MM.1S (cell line): ENCODE measurements around the gene MSL1.

Experiments
- DNase-seq: peaks from one replicate; pipeline ENCODE4 v3.0.0-alpha.2; 2015
- H2AFZ ChIP-seq: fragments of 300-600 bp; sonication (generic); 2 replicates; pipeline ENCODE4 v1.6.0; 2016; ENCODE audit warnings: antibody characterized with exemption, low read length
- H3F3A ChIP-seq: fragments of 300-600 bp; sonication (generic); 2 replicates; pipeline ENCODE4 v1.6.1; 2016; ENCODE audit warnings: mild to moderate bottlenecking, antibody characterized with exemption, low read length, moderate library complexity, mixed read lengths; ENCODE audit not compliant: insufficient read depth
- H3K27ac ChIP-seq: fragments of 300-600 bp; sonication (generic); 2 replicates; pipeline ENCODE4 v1.5.1; 2016; ENCODE audit warnings: mild to moderate bottlenecking, low read length
- H3K27me3 ChIP-seq: fragments of 300-600 bp; sonication (generic); replicated peaks from 2 replicates; pipeline ENCODE4 v1.6.0; 2016; ENCODE audit warnings: low read length; ENCODE audit not compliant: insufficient read depth
- H3K36me3 ChIP-seq: fragments of 300-600 bp; sonication (generic); replicated peaks from 2 replicates; pipeline ENCODE4 v1.6.1; 2016; ENCODE audit warnings: mild to moderate bottlenecking, low read length, mixed read lengths; ENCODE audit not compliant: insufficient read depth
- H3K4me1 ChIP-seq: fragments of 300-600 bp; sonication (generic); 2 replicates; pipeline ENCODE4 v1.6.1; 2016; ENCODE audit warnings: low read length, mixed read lengths
- H3K4me2 ChIP-seq: fragments of 300-600 bp; sonication (generic); 2 replicates; pipeline ENCODE4 v1.6.0; 2016; ENCODE audit warnings: low read depth, low read length
- H3K4me3 ChIP-seq: fragments of 300-600 bp; sonication (generic); 2 replicates; pipeline ENCODE4 v1.5.1; 2016; ENCODE audit warnings: low read length, mixed read lengths
- H3K79me2 ChIP-seq: fragments of 300-600 bp; sonication (generic); 2 replicates; pipeline ENCODE4 v1.6.1; 2016; ENCODE audit warnings: mixed run types, low read length, mixed read lengths
- H3K9ac ChIP-seq: fragments of 300-600 bp; sonication (generic); 2 replicates; pipeline ENCODE4 v1.6.1; 2016; ENCODE audit warnings: low read length, mixed read lengths
- H3K9me2 ChIP-seq: fragments of 300-600 bp; sonication (generic); replicated peaks from 2 replicates; pipeline ENCODE4 v1.6.1; 2016; ENCODE audit warnings: mild to moderate bottlenecking, low read length, mixed read lengths; ENCODE audit not compliant: insufficient read depth
- H3K9me3 ChIP-seq: fragments of 300-600 bp; sonication (generic); replicated peaks from 2 replicates; pipeline ENCODE4 v1.6.1; 2016; ENCODE audit warnings: mild to moderate bottlenecking, low read length, mixed read lengths; ENCODE audit not compliant: insufficient read depth
- H4K20me1 ChIP-seq: fragments of 300-600 bp; sonication (generic); 2 replicates; pipeline ENCODE4 v1.6.1; 2016; ENCODE audit warnings: mild to moderate bottlenecking, low read length, moderate library complexity, mixed read lengths; ENCODE audit not compliant: insufficient read depth
- CTCF ChIP-seq: fragments of 300-600 bp; sonication (generic); IDR thresholded peaks from 2 replicates; pipeline ENCODE4 v1.5.1; 2016; ENCODE audit warnings: antibody characterized with exemption, low read length, mixed read lengths
- EZH2 ChIP-seq: fragments of 300-600 bp; sonication (generic); optimal IDR thresholded peaks from 2 replicates; pipeline ENCODE3; 2017; ENCODE audit warnings: low read depth, mild to moderate bottlenecking, antibody characterized with exemption, low read length, mixed read lengths
- EZH2phosphoT487 ChIP-seq: fragments of 300-600 bp; sonication (generic); IDR thresholded peaks from 2 replicates; pipeline ENCODE4 v1.6.1; 2018; ENCODE audit warnings: antibody characterized with exemption, low read length

MSL1 gene

GRCh38 chr17:40075201-40075941 lies 46.4 kb upstream of the MSL1 start:
- H3K27ac ChIP-seq: no peak overlapping the region
- TF ChIP-seq EZH2: no peak
- no peak for TF ChIP-seq EZH2phosphoT487
- TF ChIP-seq CTCF: peak; percentile 89
- no peak overlapping the region for H3K9ac ChIP-seq
- H3K4me3 ChIP-seq: no peak overlapping the region
- no peaks in the 10 kb centered on the region for H4K20me1 ChIP-seq
- no peaks in the 10 kb centered on the region for H3K9me3 ChIP-seq
- DNase-seq: peak; percentile 60
- no peaks in the 10 kb centered on the region for H3K36me3 ChIP-seq
- no peaks in the 10 kb centered on the region for H3K27me3 ChIP-seq
- H3K4me1 ChIP-seq: peaks cover 3% of the 10 kb centered on the region; the same call in 1 of the 2 replicates
- H3K79me2 ChIP-seq: no peaks in the 10 kb centered on the region
- peak overlapping the region; percentile 27; the same call in 1 of the 2 replicates for H2AFZ ChIP-seq
- no peak overlapping the region for H3K4me2 ChIP-seq
- no peaks in the 10 kb centered on the region for H3K9me2 ChIP-seq
- H3F3A ChIP-seq: no peaks in the 10 kb centered on the region

- no peak for TF ChIP-seq CTCF
- no peak for TF ChIP-seq EZH2
- no peak overlapping the region for H3K4me2 ChIP-seq
Observed at GRCh38 chr17:40075942-40076498, 45.8 kb upstream of the MSL1 start.

GRCh38 chr17:40076591-40076990 lies 45.2 kb upstream of the MSL1 start:
- TF ChIP-seq CTCF (no peak), EZH2phosphoT487 (no peak), EZH2 (no peak)
- no peaks in the 10 kb centered on the region for H3K9me2 ChIP-seq
- no peaks in the 10 kb centered on the region for H3F3A ChIP-seq
- H3K27ac ChIP-seq: no peak overlapping the region
- no peak for DNase-seq
- H3K4me1 ChIP-seq: peaks cover 3% of the 10 kb centered on the region; the same call in 1 of the 2 replicates
- H3K79me2 ChIP-seq: no peaks in the 10 kb centered on the region
- H3K9me3 ChIP-seq: no peaks in the 10 kb centered on the region
- H3K4me3 ChIP-seq: no peak overlapping the region
- H3K4me2 ChIP-seq: no peak overlapping the region
- H3K27me3 ChIP-seq: no peaks in the 10 kb centered on the region
- H4K20me1 ChIP-seq: no peaks in the 10 kb centered on the region
- no peak overlapping the region for H3K9ac ChIP-seq
- no peaks in the 10 kb centered on the region for H3K36me3 ChIP-seq
- no peak overlapping the region for H2AFZ ChIP-seq

More at GRCh38 chr17:40075942-40076498, 45.8 kb upstream of the MSL1 start:
- peaks cover 3% of the 10 kb centered on the region; the same call in 1 of the 2 replicates for H3K4me1 ChIP-seq
- no peaks in the 10 kb centered on the region for H3F3A ChIP-seq
- no peak overlapping the region for H3K4me3 ChIP-seq
- no peaks in the 10 kb centered on the region for H3K9me2 ChIP-seq
- no peak for DNase-seq
- no peaks in the 10 kb centered on the region for H3K79me2 ChIP-seq
- H4K20me1 ChIP-seq: no peaks in the 10 kb centered on the region
- H2AFZ ChIP-seq: peak overlapping the region; percentile 27; the same call in 1 of the 2 replicates
- H3K27me3 ChIP-seq: no peaks in the 10 kb centered on the region
- no peaks in the 10 kb centered on the region for H3K9me3 ChIP-seq
- H3K9ac ChIP-seq: no peak overlapping the region
- H3K27ac ChIP-seq: no peak overlapping the region
- no peaks in the 10 kb centered on the region for H3K36me3 ChIP-seq
